ENCODE data around the gene NIBAN1. TPM values are rescaled to one million over a fixed set of nuclear protein-coding genes. Genes with fewer than 3 reads are reported as not detected.

The NIBAN1 gene
- polyA plus RNA-seq, 3 donors = 10.2 to 24.6 (median 12.4) TPM

DNA sequence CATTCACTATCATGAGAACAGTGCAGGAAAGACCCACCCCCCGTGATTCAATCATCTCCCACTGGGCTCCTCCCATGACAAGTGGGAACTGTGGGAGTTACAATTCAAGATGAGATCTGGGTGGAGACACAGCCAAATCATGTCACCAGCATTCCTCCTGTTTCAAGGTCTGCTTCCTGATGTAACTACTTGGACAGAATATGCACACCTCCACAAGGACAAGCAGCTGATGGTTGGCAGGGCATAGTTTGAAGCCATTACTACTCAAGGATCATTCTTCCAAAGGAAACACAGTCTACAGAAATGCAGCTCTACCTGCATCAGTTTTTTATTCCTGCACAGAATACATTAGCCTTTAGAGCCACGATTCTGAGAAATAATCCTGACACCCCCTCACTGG, 42.6 kb upstream of the NIBAN1 start:
- TF ChIP-seq, protein P1, sequence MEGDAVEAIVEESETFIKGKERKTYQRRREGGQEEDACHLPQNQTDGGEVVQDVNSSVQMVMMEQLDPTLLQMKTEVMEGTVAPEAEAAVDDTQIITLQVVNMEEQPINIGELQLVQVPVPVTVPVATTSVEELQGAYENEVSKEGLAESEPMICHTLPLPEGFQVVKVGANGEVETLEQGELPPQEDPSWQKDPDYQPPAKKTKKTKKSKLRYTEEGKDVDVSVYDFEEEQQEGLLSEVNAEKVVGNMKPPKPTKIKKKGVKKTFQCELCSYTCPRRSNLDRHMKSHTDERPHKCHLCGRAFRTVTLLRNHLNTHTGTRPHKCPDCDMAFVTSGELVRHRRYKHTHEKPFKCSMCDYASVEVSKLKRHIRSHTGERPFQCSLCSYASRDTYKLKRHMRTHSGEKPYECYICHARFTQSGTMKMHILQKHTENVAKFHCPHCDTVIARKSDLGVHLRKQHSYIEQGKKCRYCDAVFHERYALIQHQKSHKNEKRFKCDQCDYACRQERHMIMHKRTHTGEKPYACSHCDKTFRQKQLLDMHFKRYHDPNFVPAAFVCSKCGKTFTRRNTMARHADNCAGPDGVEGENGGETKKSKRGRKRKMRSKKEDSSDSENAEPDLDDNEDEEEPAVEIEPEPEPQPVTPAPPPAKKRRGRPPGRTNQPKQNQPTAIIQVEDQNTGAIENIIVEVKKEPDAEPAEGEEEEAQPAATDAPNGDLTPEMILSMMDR (IDR thresholded peaks at IDR 0.05) = no peak
- Histone ChIP-seq H3K36me3 (replicated peaks in 1 of 2; ENCODE audit: control insufficient read depth in 1 of 2, insufficient read depth in 2 of 2, low read length in 2 of 2) (no peaks in the 10 kb centered on the region), H3K27me3 (ENCODE audit: control insufficient read depth in 2 of 2, insufficient read depth in 2 of 2, low read length in 2 of 2) (no peaks in the 10 kb centered on the region), H3K4me1 (ENCODE audit: control insufficient read depth in 1 of 2, insufficient read depth in 2 of 2, low read length in 2 of 2) (peaks cover 7 to 16% of the 10 kb centered on the region in 2 donors), H3K79me2 (ENCODE audit: insufficient read depth, low read length) (no peaks in the 10 kb centered on the region), H3K4me2 (replicated peaks; ENCODE audit: extremely low read depth, low read length, poor library complexity, severe bottlenecking) (no peak overlapping the region), H3K9ac (ENCODE audit: insufficient read depth, low read length, poor library complexity, severe bottlenecking) (no peak overlapping the region), H2AFZ (ENCODE audit: insufficient read depth, low read depth, low read length, poor library complexity, severe bottlenecking) (no peak overlapping the region), H4K20me1 (ENCODE audit: insufficient read depth, low read length) (no peaks in the 10 kb centered on the region), H3K27ac (ENCODE audit: low read depth in 1 of 2, low read length in 2 of 2) (no peak overlapping the region), H3K9me3 (replicated peaks in 1 of 2; ENCODE audit: control insufficient read depth in 1 of 2, insufficient read depth in 1 of 2, low read length in 2 of 2) (no peaks in the 10 kb centered on the region), H3K4me3 (replicated peaks in 1 of 3; ENCODE audit: low read depth in 2 of 3, low read length in 3 of 3) (no peak overlapping the region)
- peaks cover 0 to 1% (median 0%) of the 10 kb centered on the region in 7 donors for H3K9me3 Mint-ChIP-seq
- DNase-seq = peak in 1 of 3 donors; percentile 10
- no peaks in the 10 kb centered on the region for H3K36me3 Mint-ChIP-seq
- H3K4me1 Mint-ChIP-seq = peaks cover 18% of the 10 kb centered on the region
- intact Hi-C loops (cut with micrococcal nuclease) = no loop called here
- peaks cover 0 to 4% (median under 1%) of the 10 kb centered on the region in 3 donors for H3K27me3 Mint-ChIP-seq (ENCODE audit: low read depth in 3 of 3)
- H3K4me3 Mint-ChIP-seq = no peak overlapping the region
- WGBS (ENCODE audit: insufficient coverage) = no CpG with 5 or more reads among the region's 2 CpGs
- peak overlapping the region in 3 of 7 donors; percentile 12 to 56 (median 24) for H3K27ac Mint-ChIP-seq

DNA sequence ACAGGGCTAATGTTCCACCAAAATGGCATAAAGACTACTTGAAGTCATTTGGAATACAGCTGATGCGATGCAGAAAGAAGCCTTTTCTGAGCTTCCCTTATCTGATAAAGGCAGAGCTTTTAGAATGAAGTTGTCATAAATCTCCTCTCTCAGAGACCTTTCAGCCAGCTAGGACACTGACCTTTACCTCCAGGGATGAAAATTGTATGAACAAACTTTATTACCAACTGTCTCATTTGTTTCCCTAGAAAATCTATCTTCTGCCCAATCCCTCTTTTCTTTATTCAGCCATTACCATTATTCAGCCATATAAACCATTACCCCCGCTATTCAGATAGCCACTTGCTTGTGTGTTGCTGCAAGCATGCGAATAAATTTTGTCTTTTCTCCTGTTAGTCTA, 41.3 kb upstream of the NIBAN1 start:
- H3K79me2 ChIP-seq (ENCODE audit: insufficient read depth, low read length) = no peaks in the 10 kb centered on the region
- Mint-ChIP-seq H3K4me1 (peaks cover 18% of the 10 kb centered on the region), H3K36me3 (no peaks in the 10 kb centered on the region), H3K9me3 (peaks cover 0 to 1% (median 0%) of the 10 kb centered on the region in 7 donors), H3K27ac (no peak overlapping the region), H3K4me3 (no peak overlapping the region), H3K27me3 (ENCODE audit: low read depth in 3 of 3) (peaks cover 0 to 4% (median 3%) of the 10 kb centered on the region in 3 donors)
- H2AFZ ChIP-seq (ENCODE audit: insufficient read depth, low read depth, low read length, poor library complexity, severe bottlenecking) = no peak overlapping the region
- H3K36me3 ChIP-seq (replicated peaks in 1 of 2; ENCODE audit: control insufficient read depth in 1 of 2, insufficient read depth in 2 of 2, low read length in 2 of 2) = no peaks in the 10 kb centered on the region
- TF ChIP-seq, protein P1 (IDR thresholded peaks at IDR 0.05) = no peak
- H3K27me3 ChIP-seq (ENCODE audit: control insufficient read depth in 2 of 2, insufficient read depth in 2 of 2, low read length in 2 of 2) = no peaks in the 10 kb centered on the region
- H3K9me3 ChIP-seq (replicated peaks in 1 of 2; ENCODE audit: control insufficient read depth in 1 of 2, insufficient read depth in 1 of 2, low read length in 2 of 2) = no peaks in the 10 kb centered on the region
- H3K4me2 ChIP-seq (replicated peaks; ENCODE audit: extremely low read depth, low read length, poor library complexity, severe bottlenecking) = no peak overlapping the region
- H3K9ac ChIP-seq (ENCODE audit: insufficient read depth, low read length, poor library complexity, severe bottlenecking) = no peak overlapping the region
- H3K4me3 ChIP-seq (replicated peaks in 1 of 3; ENCODE audit: low read depth in 2 of 3, low read length in 3 of 3) = no peak overlapping the region
- 100% methylated on average over 1 of the region's 3 CpGs for WGBS (ENCODE audit: insufficient coverage)
- peaks cover 7 to 16% of the 10 kb centered on the region in 2 donors for H3K4me1 ChIP-seq (ENCODE audit: control insufficient read depth in 1 of 2, insufficient read depth in 2 of 2, low read length in 2 of 2)
- intact Hi-C loops (cut with micrococcal nuclease) = no loop called here
- no peaks in the 10 kb centered on the region for H4K20me1 ChIP-seq (ENCODE audit: insufficient read depth, low read length)
- H3K27ac ChIP-seq (ENCODE audit: low read depth in 1 of 2, low read length in 2 of 2) = no peak overlapping the region
- no peak for DNase-seq

Measured in CD14-positive monocyte (primary cell).